ELF-1 (cell line): Measurements from ENCODE around the gene OR4D1.
A peak's percentile ranks its signal among the peaks of the same experiment; 100 is the strongest.
"Not testable (repeated sequence)": the region's sequence is repeated elsewhere in the genome, so short reads cannot be mapped to it uniquely, and the experiment has no call there.

Experiments used
- DNase-seq: peaks from one replicate; pipeline ENCODE4 v3.0.0-alpha.2; 2016; ENCODE audit warnings: low read depth, low spot score

OR4D1 gene

GRCh38 chr17:58147930-58148434, at the start of gene OR4D1:
Gene OR4D1, plus strand, starts transcription at chr17:58148384. Its CDS starts 6,770 bp downstream, at chr17:58155154.
- DNase-seq = no peak

- DNase-seq = no peak
Measured at GRCh38 chr17:58100506-58100905, 47.7 kb upstream of the OR4D1 start.

GRCh38 chr17:58101898-58102297, 46.3 kb upstream of the OR4D1 start:
- not testable (repeated sequence) for DNase-seq

- DNase-seq = no peak
Measured at GRCh38 chr17:58105093-58105492, 43.1 kb upstream of the OR4D1 start.

GRCh38 chr17:58107306-58107705, 40.9 kb upstream of the OR4D1 start:
- no peak for DNase-seq

GRCh38 chr17:58109197-58109596, 39.0 kb upstream of the OR4D1 start:
- no peak for DNase-seq

GRCh38 chr17:58110012-58110411, 38.2 kb upstream of the OR4D1 start:
- no peak for DNase-seq

GRCh38 chr17:58111676-58112075, 36.5 kb upstream of the OR4D1 start:
- no peak for DNase-seq

GRCh38 chr17:58112970-58113631, 35.1 kb upstream of the OR4D1 start:
- peak; percentile 81 for DNase-seq

GRCh38 chr17:58113947-58114346, 34.2 kb upstream of the OR4D1 start:
- DNase-seq = no peak

- no peak for DNase-seq
Measured at GRCh38 chr17:58117382-58117781, 30.8 kb upstream of the OR4D1 start.

- DNase-seq = no peak
Measured at GRCh38 chr17:58119491-58119890, 28.7 kb upstream of the OR4D1 start.

GRCh38 chr17:58120195-58120822, 27.9 kb upstream of the OR4D1 start:
- peak; percentile 75 for DNase-seq

GRCh38 chr17:58121925-58122324, 26.3 kb upstream of the OR4D1 start:
- no peak for DNase-seq

- no peak for DNase-seq
Measured at GRCh38 chr17:58127846-58128245, 20.3 kb upstream of the OR4D1 start.

GRCh38 chr17:58132697-58133096, 15.5 kb upstream of the OR4D1 start:
- not testable (repeated sequence) for DNase-seq

GRCh38 chr17:58136669-58137279, 11.4 kb upstream of the OR4D1 start:
- DNase-seq = peak; percentile 27

- no peak for DNase-seq
Measured at GRCh38 chr17:58141505-58141904, 6.7 kb upstream of the OR4D1 start.

- DNase-seq = not testable (repeated sequence)
Measured at GRCh38 chr17:58143335-58143734, 4.8 kb upstream of the OR4D1 start.

GRCh38 chr17:58144801-58145200, 3.4 kb upstream of the OR4D1 start:
- no peak for DNase-seq

- no peak for DNase-seq
Measured at GRCh38 chr17:58148609-58149008, 425 bp downstream of the OR4D1 start.

- no peak for DNase-seq
Measured at GRCh38 chr17:58150394-58150793, 2.2 kb downstream of the OR4D1 start.

GRCh38 chr17:58153046-58153445, 4.9 kb downstream of the OR4D1 start:
- no peak for DNase-seq
